ENCODE data around the gene DHRSX.

DNA sequence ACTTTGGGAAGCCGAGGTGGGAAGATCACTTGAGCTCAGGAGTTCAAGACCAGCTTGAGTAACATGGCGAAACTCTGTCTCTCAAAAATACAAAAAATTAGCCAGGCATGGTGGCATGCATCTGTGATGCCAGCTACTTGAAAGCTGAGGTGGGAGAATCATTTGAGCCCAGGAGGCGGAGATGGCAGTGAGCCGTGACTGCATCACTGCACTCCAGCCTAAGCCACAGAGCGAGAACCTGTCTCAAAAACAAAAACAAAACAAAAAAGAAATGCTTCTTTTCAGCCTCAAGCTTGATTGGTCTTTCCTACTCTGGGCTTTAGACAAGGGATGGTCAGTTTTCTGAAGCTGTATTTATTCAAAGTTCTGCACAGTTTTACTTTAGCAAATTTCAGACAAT, 15.8 kb upstream of the DHRSX start:
- TF ChIP-seq, protein P1, sequence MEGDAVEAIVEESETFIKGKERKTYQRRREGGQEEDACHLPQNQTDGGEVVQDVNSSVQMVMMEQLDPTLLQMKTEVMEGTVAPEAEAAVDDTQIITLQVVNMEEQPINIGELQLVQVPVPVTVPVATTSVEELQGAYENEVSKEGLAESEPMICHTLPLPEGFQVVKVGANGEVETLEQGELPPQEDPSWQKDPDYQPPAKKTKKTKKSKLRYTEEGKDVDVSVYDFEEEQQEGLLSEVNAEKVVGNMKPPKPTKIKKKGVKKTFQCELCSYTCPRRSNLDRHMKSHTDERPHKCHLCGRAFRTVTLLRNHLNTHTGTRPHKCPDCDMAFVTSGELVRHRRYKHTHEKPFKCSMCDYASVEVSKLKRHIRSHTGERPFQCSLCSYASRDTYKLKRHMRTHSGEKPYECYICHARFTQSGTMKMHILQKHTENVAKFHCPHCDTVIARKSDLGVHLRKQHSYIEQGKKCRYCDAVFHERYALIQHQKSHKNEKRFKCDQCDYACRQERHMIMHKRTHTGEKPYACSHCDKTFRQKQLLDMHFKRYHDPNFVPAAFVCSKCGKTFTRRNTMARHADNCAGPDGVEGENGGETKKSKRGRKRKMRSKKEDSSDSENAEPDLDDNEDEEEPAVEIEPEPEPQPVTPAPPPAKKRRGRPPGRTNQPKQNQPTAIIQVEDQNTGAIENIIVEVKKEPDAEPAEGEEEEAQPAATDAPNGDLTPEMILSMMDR (IDR thresholded peaks at IDR 0.05), result no peak
- TF ChIP-seq POLR2A (IDR thresholded peaks at IDR 0.05), result no peak

All from thyroid gland (tissue), 4 donors.